SK-N-DZ (cell line): ENCODE results near the gene ASB2.

Source experiments
- small RNA-seq, 2 experiments: library from RNA; depleted of rRNA; stranded (forward); fragments of <200 nt; gene quantifications; one replicate each; pipeline ENCODE3, GENCODE V24; 2014

ASB2 gene

Small RNAs within 50 kb of the gene (small RNA-seq; reads per million reads assigned to genes)
- 0 reads per million in 2 experiments for gene MIR4506
